GM12878 (cell line): Measurements from ENCODE around the gene SPPL2B. TPM values are rescaled to one million over a fixed set of nuclear protein-coding genes. Genes with fewer than 3 reads are reported as not detected.

Experiments
- ATAC-seq: fragments of 200-7000 bp; cut with Tn5 transposase; 3 replicates; pipeline ENCODE4 v1.9.1; 2020; ENCODE audit warnings: mild to moderate bottlenecking, moderate library complexity
- BruUV-seq: library from RNA; stranded (reverse); fragments of 400-500 nt; replicated peaks from 2 replicates; lab custom pipeline; 2021; lab: Mats Ljungman, UMichigan
- CTCF ChIA-PET: fragments of 300-600 bp; sonication (Branson Sonifier 250); formaldehyde crosslinking; extraction: SDS; loops from one replicate; lab custom pipeline; 2021; ENCODE audit warnings: inconsistent platforms; lab: Yijun Ruan, JAX
- POLR2A ChIA-PET: fragments of 350-600 bp; formaldehyde crosslinking; extraction: SDS; loops from one replicate; lab custom pipeline; 2021; ENCODE audit warnings: inconsistent platforms; lab: Charles Lee
- RAD21 ChIA-PET: fragments of 300-600 bp; sonication (Branson Sonifier 250); formaldehyde crosslinking; loops from one replicate; lab custom pipeline; 2023; ENCODE audit warnings: antibody characterized with exemption; ENCODE audit not compliant: unreplicated experiment; lab: Charles Lee
- SMC1A ChIA-PET: fragments of 300-600 bp; sonication (Branson Sonifier 250); formaldehyde crosslinking; loops from one replicate; lab custom pipeline; 2023; ENCODE audit not compliant: unreplicated experiment, uncharacterized antibody; lab: Charles Lee
- DNase-seq: peaks from one replicate; pipeline ENCODE4 v3.0.0-alpha.2; 2011; ENCODE audit warnings: low read depth, low spot score
- FAIRE-seq: peaks from 3 replicates; lab custom pipeline; 2011; peaks lifted over from hg19 to GRCh38; lab: Jason Lieb, UNC
- H2AFZ ChIP-seq: 2 replicates; pipeline ENCODE4 v1.6.0; 2011; ENCODE audit warnings: low read depth, low read length, control low read depth; ENCODE audit not compliant: control insufficient read depth
- H3K27ac ChIP-seq: 2 replicates; pipeline ENCODE4 v1.5.1; 2011; ENCODE audit warnings: control low read depth; ENCODE audit not compliant: control insufficient read depth, insufficient read depth
- H3K27me3 ChIP-seq, 2 experiments: replicated peaks in 1 of 2; 2 replicates each; pipeline versions ENCODE4 v1.6.0 to v1.6.1; 2011; ENCODE audit warnings: low read length in 1 of 2; ENCODE audit not compliant: control insufficient read depth in 2 of 2, insufficient read depth in 2 of 2
- H3K36me3 ChIP-seq, 2 experiments: 2 replicates each; pipeline ENCODE4 v1.5.1; 2011; ENCODE audit warnings: low read length in 1 of 2; ENCODE audit not compliant: control insufficient read depth in 2 of 2, insufficient read depth in 2 of 2
- H3K4me1 ChIP-seq: 2 replicates; pipeline ENCODE4 v1.6.1; 2011; ENCODE audit warnings: mild to moderate bottlenecking, low read length, moderate library complexity, mixed read lengths; ENCODE audit not compliant: control insufficient read depth, insufficient read depth
- H3K4me2 ChIP-seq: 2 replicates; pipeline ENCODE4 v1.6.0; 2011; ENCODE audit warnings: control low read depth; ENCODE audit not compliant: control insufficient read depth, insufficient read depth
- H3K4me3 ChIP-seq: fragments of 200-600 bp; sonication (generic); 2 replicates; pipeline ENCODE4 v1.5.1; 2016
- H3K79me2 ChIP-seq: 2 replicates; pipeline ENCODE4 v1.6.0; 2011; ENCODE audit warnings: low read length; ENCODE audit not compliant: control insufficient read depth, insufficient read depth
- H3K9ac ChIP-seq: 2 replicates; pipeline ENCODE4 v1.8.0; 2011; ENCODE audit warnings: low read length, control low read depth, mixed read lengths; ENCODE audit not compliant: control insufficient read depth, insufficient read depth
- H3K9me3 ChIP-seq: replicated peaks from 3 replicates; pipeline ENCODE4 v1.5.1; 2011; ENCODE audit warnings: mild to moderate bottlenecking, low read length; ENCODE audit not compliant: control insufficient read depth, insufficient read depth
- H4K20me1 ChIP-seq: 2 replicates; pipeline ENCODE4 v1.6.0; 2011; ENCODE audit not compliant: control insufficient read depth, insufficient read depth
- ATF7 ChIP-seq: fragments of 450-650 bp; IDR thresholded peaks from 2 replicates; pipeline ENCODE4 v1.6.1; 2016; ENCODE audit warnings: low read depth, mild to moderate bottlenecking
- BCL3 ChIP-seq: IDR thresholded peaks from 2 replicates; pipeline ENCODE4 v1.6.1; 2011; ENCODE audit warnings: borderline replicate concordance, low read depth, mild to moderate bottlenecking, moderate library complexity, low read length; ENCODE audit not compliant: insufficient read depth, poor library complexity, severe bottlenecking
- EED ChIP-seq: sonication (generic); IDR thresholded peaks from 2 replicates; pipeline ENCODE4 v1.6.1; 2016; ENCODE audit warnings: antibody characterized with exemption, low read depth
- FOXK2 ChIP-seq: fragments of 450-650 bp; IDR thresholded peaks from 2 replicates; pipeline ENCODE4 v1.6.1; 2017; ENCODE audit warnings: mild to moderate bottlenecking, moderate library complexity
- HDAC6 ChIP-seq: fragments of 200-600 bp; sonication (generic); IDR thresholded peaks from one replicate; pipeline ENCODE4 v1.8.0; 2017; ENCODE audit warnings: antibody characterized with exemption; ENCODE audit not compliant: unreplicated experiment
- KDM1A ChIP-seq: fragments of 200-600 bp; sonication (generic); IDR thresholded peaks from 2 replicates; pipeline ENCODE4 v1.6.1; 2016; ENCODE audit warnings: borderline replicate concordance
- MTA3 ChIP-seq: IDR thresholded peaks from 2 replicates; pipeline ENCODE4 v1.6.1; 2012; ENCODE audit warnings: low read length, inconsistent platforms, borderline replicate concordance
- NR2F1 ChIP-seq: fragments of 450-650 bp; conservative IDR thresholded peaks from 2 replicates; pipeline ENCODE4 v1.6.1; 2017; ENCODE audit warnings: mild to moderate bottlenecking
- POLR2A ChIP-seq: IDR thresholded peaks from 2 replicates; pipeline ENCODE4 v1.6.1; 2011; ENCODE audit warnings: low read depth, mild to moderate bottlenecking, low read length
- YBX1 ChIP-seq: fragments of 450-650 bp; IDR thresholded peaks from 2 replicates; pipeline ENCODE4 v1.6.1; 2016; ENCODE audit warnings: antibody characterized with exemption
- WGBS: methylation state at CpG from one replicate; pipeline ENCODE4 v1.1.6; 2016; ENCODE audit warnings: low lambda C conversion rate; ENCODE audit not compliant: insufficient replicate concordance, insufficient coverage; ENCODE audit errors: missing lambda C conversion rate; 5-methylcytosine and 5-hydroxymethylcytosine counted together
- in situ Hi-C: fragments of 300-500 bp; cut with MboI; formaldehyde crosslinking; loops from 9 replicates; pipeline ENCODE4 v1.14.3; 2018; ENCODE audit warnings: mixed read lengths
- intact Hi-C: fragments of 100-400 bp; cut with micrococcal nuclease; formaldehyde crosslinking; loops from one replicate; pipeline ENCODE4 v1.14.2; 2022; ENCODE audit not compliant: unreplicated experiment
- polyA plus RNA-seq, 11 experiments: library from polyadenylated mRNA; depleted of rRNA in 4 of 11; unstranded in 6 of 11; stranded (reverse) in 5 of 11; fragments of >200 nt; fragmentation: Nextera tagmentation in 4 of 11; fragmentation: Illumina TruSeq in 1 of 11; extraction: Ambion mirVana in 4 of 11; extraction: Trizol in 1 of 11; gene quantifications; 1 replicate in 1 of 11; 2 replicates in 10 of 11; pipeline versions ENCODE4 v1.2.1 to v1.2.3, GENCODE V29; 2011 to 2016; ENCODE audit warnings: inconsistent platforms in 2 of 11, missing spikeins in 2 of 11, low read depth in 1 of 11
- total RNA-seq, 4 experiments: library from RNA; depleted of rRNA in 3 of 4; stranded (reverse); fragments of >200 nt in 3 of 4; fragmentation: Illumina TruSeq in 1 of 4; extraction: Trizol in 1 of 4; gene quantifications; 2 replicates each; pipeline versions ENCODE4 v1.2.1 to v1.2.3, GENCODE V29; 2013 to 2021
- TF ChIP-seq, protein P1 (sequence below): fragments of 150-350 bp; IDR thresholded peaks from 2 replicates; pipeline ENCODE4 v1.6.1; 2014; ENCODE audit warnings: mild to moderate bottlenecking, low read depth, low read length
- TF ChIP-seq, protein P2 (sequence below): fragments of 450-650 bp; IDR thresholded peaks from 2 replicates; pipeline ENCODE4 v1.6.1; 2016; ENCODE audit warnings: mild to moderate bottlenecking

SPPL2B gene
- total and polyA plus RNA-seq, 10 of the 15 experiments (the other 5 are each of a cell fraction or from before 2014, with no cell fraction given): 0.29 to 56.5 (median 18.3) TPM

DNA sequence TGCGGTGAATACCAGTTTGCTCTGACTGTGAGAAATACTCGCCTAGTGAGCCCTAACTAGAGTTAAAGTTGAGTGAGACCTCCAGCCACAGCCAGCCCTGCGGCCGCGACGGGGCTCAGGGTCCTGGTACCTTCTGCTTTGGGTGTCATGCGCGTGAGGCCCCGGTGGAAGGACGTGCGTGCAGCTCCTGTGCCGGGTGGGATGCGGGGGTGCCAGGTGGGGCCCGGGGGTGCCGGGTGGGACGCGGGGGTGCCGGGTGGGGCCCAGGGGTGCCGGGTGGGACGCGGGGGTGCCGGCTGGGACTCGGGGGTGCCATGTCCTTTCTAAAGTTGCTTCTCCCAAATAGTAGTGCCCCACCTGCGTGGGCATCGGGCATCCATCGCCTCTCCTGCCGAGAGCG, 23.1 kb downstream of the SPPL2B start:
- Histone ChIP-seq H4K20me1 (no peaks in the 10 kb centered on the region), H3K4me3 (no peak overlapping the region), H3K4me2 (no peak overlapping the region), H3K79me2 (no peaks in the 10 kb centered on the region), H3K9ac (no peak overlapping the region), H3K27ac (no peak overlapping the region), H3K4me1 (no peaks in the 10 kb centered on the region), H2AFZ (no peak overlapping the region), H3K9me3 (no peaks in the 10 kb centered on the region), H3K36me3 (peaks cover 0 to 2% of the 10 kb centered on the region in 2 experiments; a peak in 1 of 4 replicates), H3K27me3 (no peaks in the 10 kb centered on the region)
- no peak for DNase-seq
- no TSS peak for BruUV-seq
- no peak for FAIRE-seq
- TF ChIP-seq HDAC6 (no peak), FOXK2 (no peak), ATF7 (no peak), MTA3 (no peak), POLR2A (no peak), KDM1A (no peak), EED (no peak), NR2F1 (no peak), BCL3 (no peak), YBX1 (no peak)
- TF ChIP-seq, protein P1, sequence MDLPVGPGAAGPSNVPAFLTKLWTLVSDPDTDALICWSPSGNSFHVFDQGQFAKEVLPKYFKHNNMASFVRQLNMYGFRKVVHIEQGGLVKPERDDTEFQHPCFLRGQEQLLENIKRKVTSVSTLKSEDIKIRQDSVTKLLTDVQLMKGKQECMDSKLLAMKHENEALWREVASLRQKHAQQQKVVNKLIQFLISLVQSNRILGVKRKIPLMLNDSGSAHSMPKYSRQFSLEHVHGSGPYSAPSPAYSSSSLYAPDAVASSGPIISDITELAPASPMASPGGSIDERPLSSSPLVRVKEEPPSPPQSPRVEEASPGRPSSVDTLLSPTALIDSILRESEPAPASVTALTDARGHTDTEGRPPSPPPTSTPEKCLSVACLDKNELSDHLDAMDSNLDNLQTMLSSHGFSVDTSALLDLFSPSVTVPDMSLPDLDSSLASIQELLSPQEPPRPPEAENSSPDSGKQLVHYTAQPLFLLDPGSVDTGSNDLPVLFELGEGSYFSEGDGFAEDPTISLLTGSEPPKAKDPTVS: no peak
- TF ChIP-seq, protein P2, sequence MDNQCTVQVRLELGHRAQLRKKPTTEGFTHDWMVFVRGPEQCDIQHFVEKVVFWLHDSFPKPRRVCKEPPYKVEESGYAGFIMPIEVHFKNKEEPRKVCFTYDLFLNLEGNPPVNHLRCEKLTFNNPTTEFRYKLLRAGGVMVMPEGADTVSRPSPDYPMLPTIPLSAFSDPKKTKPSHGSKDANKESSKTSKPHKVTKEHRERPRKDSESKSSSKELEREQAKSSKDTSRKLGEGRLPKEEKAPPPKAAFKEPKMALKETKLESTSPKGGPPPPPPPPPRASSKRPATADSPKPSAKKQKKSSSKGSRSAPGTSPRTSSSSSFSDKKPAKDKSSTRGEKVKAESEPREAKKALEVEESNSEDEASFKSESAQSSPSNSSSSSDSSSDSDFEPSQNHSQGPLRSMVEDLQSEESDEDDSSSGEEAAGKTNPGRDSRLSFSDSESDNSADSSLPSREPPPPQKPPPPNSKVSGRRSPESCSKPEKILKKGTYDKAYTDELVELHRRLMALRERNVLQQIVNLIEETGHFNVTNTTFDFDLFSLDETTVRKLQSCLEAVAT: no peak
- POLR2A ChIA-PET: no interaction called here
- intact Hi-C loops (no loop called here), in situ Hi-C loops (no loop called here)
- SMC1A ChIA-PET: no interaction called here
- RAD21 ChIA-PET: no interaction called here
- 94% methylated on average over 18 of the region's 28 CpGs for WGBS
- CTCF ChIA-PET: no interaction called here
- no peak for ATAC-seq
